ENCODE data around the gene FAM131C.

The FAM131C gene

GRCh38 chr1:16101623-16102022 lies 28.2 kb upstream of the FAM131C start:
- no peak for DNase-seq (ENCODE audit: low read depth in 2 of 2)

- no peak for DNase-seq (ENCODE audit: low read depth in 2 of 2)
These were observed 26.0 kb upstream of the FAM131C start for GRCh38 chr1:16099412-16099811.

- no peak for DNase-seq (ENCODE audit: low read depth in 2 of 2)
These were observed 22.0 kb upstream of the FAM131C start for GRCh38 chr1:16095447-16095846.

- no peak for DNase-seq (ENCODE audit: low read depth in 2 of 2)
These were observed 21.2 kb upstream of the FAM131C start for GRCh38 chr1:16094453-16095158.

- DNase-seq (ENCODE audit: low read depth in 2 of 2): no peak
These were observed 20.2 kb upstream of the FAM131C start for GRCh38 chr1:16093611-16094010.

GRCh38 chr1:16092923-16093511 lies 19.6 kb upstream of the FAM131C start:
- no peak for DNase-seq (ENCODE audit: low read depth in 2 of 2)

- DNase-seq (ENCODE audit: low read depth in 2 of 2): no peak
These were observed 18.9 kb upstream of the FAM131C start for GRCh38 chr1:16092097-16092922.

- no peak for DNase-seq (ENCODE audit: low read depth in 2 of 2)
These were observed 17.8 kb upstream of the FAM131C start for GRCh38 chr1:16091296-16091695.

- DNase-seq (ENCODE audit: low read depth in 2 of 2): no peak
These were observed 16.8 kb upstream of the FAM131C start for GRCh38 chr1:16090076-16090826.

GRCh38 chr1:16088996-16089395 lies 15.5 kb upstream of the FAM131C start:
- no peak for DNase-seq (ENCODE audit: low read depth in 2 of 2)

GRCh38 chr1:16088351-16088911 lies 15.0 kb upstream of the FAM131C start:
- no peak for DNase-seq (ENCODE audit: low read depth in 2 of 2)

- no peak for DNase-seq (ENCODE audit: low read depth in 2 of 2)
These were observed 14.3 kb upstream of the FAM131C start for GRCh38 chr1:16087733-16088132.

- DNase-seq (ENCODE audit: low read depth in 2 of 2): no peak
These were observed 12.1 kb upstream of the FAM131C start for GRCh38 chr1:16085522-16085921.

GRCh38 chr1:16083486-16083885 lies 10.0 kb upstream of the FAM131C start:
- no peak for DNase-seq (ENCODE audit: low read depth in 2 of 2)

- peak; percentile 48 to 56 for DNase-seq (ENCODE audit: low read depth in 2 of 2)
These were observed 9.0 kb upstream of the FAM131C start for GRCh38 chr1:16082283-16083038.

GRCh38 chr1:16081636-16082035 lies 8.2 kb upstream of the FAM131C start:
- DNase-seq (ENCODE audit: low read depth in 2 of 2): no peak

GRCh38 chr1:16080422-16081150 lies 7.1 kb upstream of the FAM131C start:
- no peak for DNase-seq (ENCODE audit: low read depth in 2 of 2)

GRCh38 chr1:16078925-16079656 lies 5.6 kb upstream of the FAM131C start:
- peak; percentile 45 to 64 for DNase-seq (ENCODE audit: low read depth in 2 of 2)

GRCh38 chr1:16077406-16078245 lies 4.2 kb upstream of the FAM131C start:
- DNase-seq (ENCODE audit: low read depth in 2 of 2): no peak
